H1 (cell line): Measurements from ENCODE around the gene RHOBTB1. TPM values are rescaled to one million over a fixed set of nuclear protein-coding genes. Genes with fewer than 3 reads are reported as not detected.

Experiments
- CTCF ChIA-PET: fragments of 300-600 bp; sonication (Branson Sonifier 250); formaldehyde crosslinking; loops from one replicate; lab custom pipeline; 2021; ENCODE audit not compliant: partially characterized antibody; lab: Charles Lee
- POLR2A ChIA-PET: fragments of 300-600 bp; sonication (Branson Sonifier 250); formaldehyde crosslinking; loops from one replicate; lab custom pipeline; 2021; ENCODE audit warnings: inconsistent platforms; ENCODE audit not compliant: partially characterized antibody; lab: Charles Lee
- DNase-seq, 2 experiments: peaks; one replicate each; pipeline versions ENCODE4 v3.0.0 to v3.0.0-alpha.2; 2010 to 2022; ENCODE audit warnings: low spot score in 2 of 2, low read depth in 1 of 2, mixed read lengths in 1 of 2
- FAIRE-seq: peaks from 2 replicates; lab custom pipeline; 2011; peaks lifted over from hg19 to GRCh38; lab: Jason Lieb, UNC
- H2AFZ ChIP-seq: 2 replicates; pipeline ENCODE4 v1.8.1; 2012; ENCODE audit warnings: low read length, inconsistent platforms
- H2AK5ac ChIP-seq: 2 replicates; pipeline ENCODE4 v1.6.1; 2013; ENCODE audit warnings: low read depth, low read length
- H2BK120ac ChIP-seq: replicated peaks from 2 replicates; pipeline ENCODE3; 2013; ENCODE audit warnings: low read depth, low read length, inconsistent platforms
- H2BK12ac ChIP-seq: 2 replicates; pipeline ENCODE4 v1.6.1; 2013; ENCODE audit warnings: low read depth, low read length
- H2BK15ac ChIP-seq: 2 replicates; pipeline ENCODE4 v1.6.1; 2013; ENCODE audit warnings: low read length
- H2BK20ac ChIP-seq: 2 replicates; pipeline ENCODE4 v1.6.1; 2013; ENCODE audit warnings: low read length
- H2BK5ac ChIP-seq: 2 replicates; pipeline ENCODE4 v1.6.1; 2013; ENCODE audit warnings: low read depth, low read length
- H3K14ac ChIP-seq: 2 replicates; pipeline ENCODE4 v1.6.1; 2013; ENCODE audit warnings: inconsistent platforms; ENCODE audit not compliant: insufficient read length
- H3K18ac ChIP-seq: 2 replicates; pipeline ENCODE4 v1.6.1; 2013; ENCODE audit warnings: low read length; ENCODE audit errors: extremely low read depth
- H3K23ac ChIP-seq: 2 replicates; pipeline ENCODE4 v1.6.1; 2013; ENCODE audit warnings: inconsistent platforms; ENCODE audit not compliant: insufficient read length
- H3K23me2 ChIP-seq: 2 replicates; pipeline ENCODE4 v1.6.1; 2013; ENCODE audit warnings: low read depth, low read length
- H3K27ac ChIP-seq: 2 replicates; pipeline ENCODE4 v1.6.1; 2011; ENCODE audit warnings: low read depth, low read length, inconsistent platforms
- H3K27me3 ChIP-seq, 4 experiments: replicated peaks in 1 of 4; 1 replicate in 1 of 4; 2 replicates in 3 of 4; pipeline versions ENCODE4 v1.6.1 to v1.8.1; 2011 to 2013; ENCODE audit warnings: low read length in 3 of 4, mild to moderate bottlenecking in 3 of 4, inconsistent platforms in 2 of 4, mixed read lengths in 2 of 4, moderate library complexity in 1 of 4; ENCODE audit not compliant: control insufficient read depth in 3 of 4, insufficient read depth in 3 of 4; ENCODE audit errors: extremely low read depth in 1 of 4
- H3K36me3 ChIP-seq, 4 experiments: 2 replicates each; pipeline versions ENCODE4 v1.6.1 to v1.8.1; 2011 to 2013; ENCODE audit warnings: mild to moderate bottlenecking in 4 of 4, low read length in 3 of 4, moderate library complexity in 2 of 4, control low read depth in 1 of 4, inconsistent platforms in 1 of 4; ENCODE audit not compliant: insufficient read depth in 4 of 4, control insufficient read depth in 2 of 4
- H3K4ac ChIP-seq: replicated peaks from 2 replicates; pipeline ENCODE3; 2013; ENCODE audit warnings: low read length, low read depth, mixed read lengths, inconsistent platforms; ENCODE audit not compliant: insufficient read length
- H3K4me1 ChIP-seq, 4 experiments: replicated peaks in 1 of 4; 1 replicate in 1 of 4; 2 replicates in 3 of 4; pipeline versions ENCODE4 v1.6.1 to v1.8.1; 2011 to 2013; ENCODE audit warnings: low read length in 3 of 4, inconsistent platforms in 2 of 4, mixed read lengths in 1 of 4; ENCODE audit not compliant: insufficient read depth in 4 of 4, control insufficient read depth in 3 of 4
- H3K4me2 ChIP-seq, 2 experiments: 2 replicates each; pipeline versions ENCODE4 v1.6.1 to v1.8.1; 2011 to 2013; ENCODE audit warnings: low read depth in 2 of 2, low read length in 2 of 2, control low read depth in 1 of 2, inconsistent platforms in 1 of 2, mild to moderate bottlenecking in 1 of 2; ENCODE audit not compliant: insufficient read depth in 1 of 2
- H3K4me3 ChIP-seq, 4 experiments: fragments of 200-600, 300-600 bp in 1 of 4; sonication (generic), shearing (Covaris generic), sonication (Bioruptor Twin) in 1 of 4; 2 replicates each; pipeline versions ENCODE4 v1.5.1 to v1.8.1; 2011 to 2016; ENCODE audit warnings: low read length in 4 of 4, low read depth in 3 of 4, control low read depth in 2 of 4, inconsistent platforms in 2 of 4, mild to moderate bottlenecking in 2 of 4, mixed read lengths in 1 of 4, moderate library complexity in 1 of 4; ENCODE audit not compliant: insufficient read depth in 2 of 4; ENCODE audit errors: extremely low read depth in 1 of 4
- H3K56ac ChIP-seq: replicated peaks from 2 replicates; pipeline ENCODE3; 2013; ENCODE audit warnings: low read depth, mild to moderate bottlenecking, mixed read lengths, low read length, inconsistent platforms; ENCODE audit not compliant: insufficient read length
- H3K79me1 ChIP-seq: 2 replicates; pipeline ENCODE4 v1.6.1; 2013; ENCODE audit warnings: low read depth, low read length, control low read depth
- H3K79me2 ChIP-seq, 2 experiments: 2 replicates each; pipeline versions ENCODE4 v1.6.1 to v1.8.1; 2012 to 2013; ENCODE audit warnings: low read length in 2 of 2, mild to moderate bottlenecking in 2 of 2, inconsistent platforms in 1 of 2; ENCODE audit not compliant: insufficient read depth in 2 of 2, control insufficient read depth in 1 of 2
- H3K9ac ChIP-seq, 4 experiments: replicated peaks in 1 of 4; 1 replicate in 1 of 4; 2 replicates in 3 of 4; pipeline versions ENCODE4 v1.6.1 to v1.8.1; 2011 to 2013; ENCODE audit warnings: low read depth in 3 of 4, low read length in 3 of 4, control low read depth in 2 of 4, mild to moderate bottlenecking in 2 of 4, moderate library complexity in 2 of 4, inconsistent platforms in 1 of 4; ENCODE audit errors: extremely low read depth in 1 of 4
- H3K9me3 ChIP-seq, 2 experiments: 2 replicates each; pipeline versions ENCODE4 v1.6.1 to v1.8.1; 2012 to 2013; ENCODE audit warnings: mild to moderate bottlenecking in 2 of 2, moderate library complexity in 2 of 2, control low read depth in 1 of 2, inconsistent platforms in 1 of 2, low read depth in 1 of 2, low read length in 1 of 2, mixed read lengths in 1 of 2; ENCODE audit not compliant: insufficient read depth in 2 of 2
- H4K20me1 ChIP-seq, 2 experiments: replicated peaks in 1 of 2; 2 replicates each; pipeline versions ENCODE3 to v1.8.1; 2011 to 2013; ENCODE audit warnings: inconsistent platforms in 2 of 2, low read length in 2 of 2, mild to moderate bottlenecking in 1 of 2; ENCODE audit not compliant: insufficient read depth in 2 of 2, control insufficient read depth in 1 of 2
- H4K5ac ChIP-seq: 2 replicates; pipeline ENCODE4 v1.6.1; 2013; ENCODE audit warnings: low read length, low read depth, mixed read lengths, inconsistent platforms; ENCODE audit not compliant: insufficient read length
- H4K8ac ChIP-seq: 2 replicates; pipeline ENCODE4 v1.8.0; 2013; ENCODE audit warnings: mild to moderate bottlenecking, moderate library complexity, low read length, inconsistent platforms; ENCODE audit not compliant: insufficient read depth; ENCODE audit errors: extremely low read depth
- H4K91ac ChIP-seq: replicated peaks from 2 replicates; pipeline ENCODE3; 2013; ENCODE audit warnings: low read length, mixed read lengths, inconsistent platforms; ENCODE audit not compliant: insufficient read length
- BACH1 ChIP-seq: IDR thresholded peaks from 2 replicates; pipeline ENCODE4 v1.6.1; 2012; ENCODE audit warnings: low read length, improper control_type of control experiment
- BRCA1 ChIP-seq: IDR thresholded peaks from 2 replicates; pipeline ENCODE4 v1.6.1; 2012; ENCODE audit warnings: low read depth, low read length, improper control_type of control experiment
- EZH2 ChIP-seq: fragments of 200-600 bp; sonication (generic); IDR thresholded peaks from 2 replicates; pipeline ENCODE4 v1.7.1; 2012; ENCODE audit warnings: low read depth, mild to moderate bottlenecking, moderate library complexity, low read length, inconsistent platforms; ENCODE audit not compliant: severe bottlenecking
- GABPA ChIP-seq: IDR thresholded peaks from 2 replicates; pipeline ENCODE4 v1.6.1; 2011; ENCODE audit warnings: mild to moderate bottlenecking, low read length, moderate library complexity, borderline replicate concordance; ENCODE audit not compliant: insufficient read depth
- KDM5A ChIP-seq: fragments of 200-600 bp; IDR thresholded peaks from 2 replicates; pipeline ENCODE4 v1.7.1; 2012; ENCODE audit warnings: mild to moderate bottlenecking, low read length, inconsistent platforms, mixed read lengths
- SP4 ChIP-seq: IDR thresholded peaks from 2 replicates; pipeline ENCODE4 v1.6.1; 2012; ENCODE audit warnings: low read length, inconsistent platforms
- TAF7 ChIP-seq: optimal IDR thresholded peaks from 2 replicates; pipeline ENCODE3; 2011; ENCODE audit warnings: low read depth, mild to moderate bottlenecking, inconsistent platforms, low read length, moderate library complexity, borderline replicate concordance
- YY1 ChIP-seq: IDR thresholded peaks from 2 replicates; pipeline ENCODE4 v1.6.1; 2011; ENCODE audit warnings: low read depth, mild to moderate bottlenecking, low read length
- WGBS, 2 experiments: shearing (Covaris generic) in 1 of 2; methylation state at CpG; one replicate each; pipeline versions ENCODE4 v1.1.6 to v1.1.7; 2013 to 2015; ENCODE audit warnings: low lambda C conversion rate in 2 of 2, mixed read lengths in 2 of 2, inconsistent platforms in 1 of 2, low coverage in 1 of 2, missing lambda C conversion rate in 1 of 2; ENCODE audit not compliant: insufficient replicate concordance in 2 of 2, insufficient coverage in 1 of 2, insufficient read length in 1 of 2; ENCODE audit errors: extremely low coverage in 1 of 2, missing lambda C conversion rate in 1 of 2; 5-methylcytosine and 5-hydroxymethylcytosine counted together
- polyA plus RNA-seq, 7 experiments: library from polyadenylated mRNA; depleted of rRNA in 3 of 7; stranded (reverse) in 5 of 7; unstranded in 2 of 7; fragments of >200 nt in 5 of 7; fragments of 200-250 nt in 2 of 7; gene quantifications; 1 replicate in 5 of 7; 2 replicates in 1 of 7; 4 replicates in 1 of 7; pipeline versions ENCODE4 v1.2.1 to v1.2.3, GENCODE V29; 2011 to 2013; ENCODE audit warnings: missing spikeins in 2 of 7, mixed read lengths in 2 of 7
- total RNA-seq: library from RNA; stranded (reverse); fragmentation: NEBNext Ultra II Directional; extraction: Animal tissue kit (Norgen Biotek cat#: 25700); gene quantifications from 2 replicates; pipeline ENCODE4 v1.2.1, GENCODE V29; 2021

The RHOBTB1 gene
- total and polyA plus RNA-seq, 2 of the 8 experiments (the other 6 are each of a cell fraction or from before 2014, with no cell fraction given), result 6.1 to 7.4 TPM

DNA sequence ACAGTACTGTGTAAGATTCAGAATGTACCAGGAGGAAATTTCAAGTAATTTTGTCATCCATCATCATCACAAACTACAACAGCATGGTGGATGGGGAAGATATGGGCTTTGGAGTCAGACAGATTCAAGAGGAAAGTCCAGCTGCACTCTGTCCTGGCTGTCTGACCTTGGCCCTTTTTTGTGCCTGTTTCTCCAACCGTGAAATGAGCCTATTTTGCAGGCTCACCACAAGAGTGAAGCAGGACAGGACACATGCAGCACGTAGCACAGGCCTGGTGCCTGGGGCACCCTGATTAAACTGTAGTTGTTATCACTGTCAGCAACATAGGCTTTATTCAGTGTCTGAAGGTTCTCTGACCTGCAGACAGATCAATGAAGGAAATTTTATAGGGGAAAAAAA is 37.6 kb downstream of the RHOBTB1 start:
- no peaks in the 10 kb centered on the region for H3K27me3 ChIP-seq
- no peak overlapping the region for H3K14ac ChIP-seq
- H4K20me1 ChIP-seq, result no peaks in the 10 kb centered on the region
- no peak overlapping the region for H2BK12ac ChIP-seq
- no peak overlapping the region for H3K27ac ChIP-seq
- 92% methylated on average over 2 of the region's 2 CpGs; no CpG with 5 or more reads in 1 of the 2 experiments for WGBS, 2 experiments
- no peak overlapping the region for H2AFZ ChIP-seq
- H4K8ac ChIP-seq, result no peak overlapping the region
- no peak overlapping the region for H3K4me3 ChIP-seq
- CTCF ChIA-PET, result interaction anchor here (0.9 to 2.6 kb wide), 4 partner anchors 10 to 57 kb away, joined by 3 to 9 read pairs (median 4); no protein-coding TSS in a partner anchor
- no peak overlapping the region for H2BK20ac ChIP-seq
- no peak overlapping the region for H3K9ac ChIP-seq
- no peak overlapping the region for H2BK15ac ChIP-seq
- H3K4me2 ChIP-seq, result no peak overlapping the region
- no peaks in the 10 kb centered on the region for H3K23me2 ChIP-seq
- DNase-seq (no peak), FAIRE-seq (no peak)
- no peak overlapping the region for H2BK120ac ChIP-seq
- H4K5ac ChIP-seq, result no peak overlapping the region
- H2BK5ac ChIP-seq, result no peak overlapping the region
- POLR2A ChIA-PET, result no interaction called here
- H3K4ac ChIP-seq, result no peak overlapping the region
- H3K4me1 ChIP-seq, result no peaks in the 10 kb centered on the region
- no peaks in the 10 kb centered on the region for H3K79me2 ChIP-seq
- TF ChIP-seq SP4 (no peak), BRCA1 (no peak), EZH2 (no peak), KDM5A (no peak), TAF7 (no peak), YY1 (no peak), GABPA (no peak), BACH1 (no peak)
- H3K9me3 ChIP-seq, result peaks cover 0 to 5% of the 10 kb centered on the region in 2 experiments; a peak in 2 of 4 replicates
- H3K79me1 ChIP-seq, result no peaks in the 10 kb centered on the region
- no peak overlapping the region for H3K56ac ChIP-seq
- no peak overlapping the region for H4K91ac ChIP-seq
- H3K18ac ChIP-seq, result no peak overlapping the region
- H3K36me3 ChIP-seq, result no peaks in the 10 kb centered on the region; a peak in 3 of 8 replicates
- no peak overlapping the region for H3K23ac ChIP-seq
- H2AK5ac ChIP-seq, result no peak overlapping the region
